Measurements from ENCODE around the gene BAZ1A.

Gene BAZ1A

GRCh38 chr14:34792598-34792997 is 82.6 kb downstream of the BAZ1A start:
- FAIRE-seq (no peak), DNase-seq (ENCODE audit: insufficient read length, low spot score) (no peak)
- TF ChIP-seq POLR2A (IDR thresholded peaks at IDR 0.05; ENCODE audit: low read depth, low read length), result no peak

GRCh38 chr14:34785223-34786006 is 89.7 kb downstream of the BAZ1A start:
- no peak for TF ChIP-seq POLR2A (IDR thresholded peaks at IDR 0.05; ENCODE audit: low read depth, low read length)
- no peak for FAIRE-seq

GRCh38 chr14:34782031-34782430 is 93.1 kb downstream of the BAZ1A start:
- TF ChIP-seq POLR2A (IDR thresholded peaks at IDR 0.05; ENCODE audit: low read depth, low read length), result no peak

More at GRCh38 chr14:34785223-34786006, 89.7 kb downstream of the BAZ1A start:
- DNase-seq (ENCODE audit: insufficient read length, low spot score), result no peak

GRCh38 chr14:34781242-34781641 is 93.9 kb downstream of the BAZ1A start:
- peak; percentile 92 for FAIRE-seq
- TF ChIP-seq POLR2A (IDR thresholded peaks at IDR 0.05; ENCODE audit: low read depth, low read length), result no peak
- peak; percentile 27 for DNase-seq (ENCODE audit: insufficient read length, low spot score)

More at GRCh38 chr14:34782031-34782430, 93.1 kb downstream of the BAZ1A start:
- peak; percentile 52 for FAIRE-seq
- DNase-seq (ENCODE audit: insufficient read length, low spot score), result no peak

- no peak for TF ChIP-seq POLR2A (IDR thresholded peaks at IDR 0.05; ENCODE audit: low read depth, low read length)
- DNase-seq (ENCODE audit: insufficient read length, low spot score), result no peak
- FAIRE-seq, result no peak
These were observed 94.5 kb downstream of the BAZ1A start for GRCh38 chr14:34780646-34781045.

GRCh38 chr14:34778744-34779143 is 96.4 kb downstream of the BAZ1A start:
- no peak for FAIRE-seq

GRCh38 chr14:34776611-34777010 is 98.5 kb downstream of the BAZ1A start:
- TF ChIP-seq POLR2A (IDR thresholded peaks at IDR 0.05; ENCODE audit: low read depth, low read length), result no peak
- FAIRE-seq (no peak), DNase-seq (ENCODE audit: insufficient read length, low spot score) (no peak)

More at GRCh38 chr14:34778744-34779143, 96.4 kb downstream of the BAZ1A start:
- no peak for DNase-seq (ENCODE audit: insufficient read length, low spot score)
- TF ChIP-seq POLR2A (IDR thresholded peaks at IDR 0.05; ENCODE audit: low read depth, low read length), result no peak

- FAIRE-seq, result no peak
- TF ChIP-seq POLR2A (IDR thresholded peaks at IDR 0.05; ENCODE audit: low read depth, low read length), result no peak
- no peak for DNase-seq (ENCODE audit: insufficient read length, low spot score)
These were observed 99.2 kb downstream of the BAZ1A start for GRCh38 chr14:34775922-34776321.

GRCh38 chr14:34775342-34775741 is 99.8 kb downstream of the BAZ1A start:
- DNase-seq (ENCODE audit: insufficient read length, low spot score) (no peak), FAIRE-seq (no peak)
- TF ChIP-seq POLR2A (IDR thresholded peaks at IDR 0.05; ENCODE audit: low read depth, low read length), result no peak

GRCh38 chr14:34770901-34771300 is 104.3 kb downstream of the BAZ1A start:
- FAIRE-seq (no peak), DNase-seq (ENCODE audit: insufficient read length, low spot score) (no peak)
- no peak for TF ChIP-seq POLR2A (IDR thresholded peaks at IDR 0.05; ENCODE audit: low read depth, low read length)

- DNase-seq (ENCODE audit: insufficient read length, low spot score) (no peak), FAIRE-seq (no peak)
- TF ChIP-seq POLR2A (IDR thresholded peaks at IDR 0.05; ENCODE audit: low read depth, low read length), result no peak
These were observed 108.6 kb downstream of the BAZ1A start for GRCh38 chr14:34766606-34767005.

GRCh38 chr14:34766060-34766459 is 109.1 kb downstream of the BAZ1A start:
- FAIRE-seq, result no peak

GRCh38 chr14:34755215-34755614 is 119.9 kb downstream of the BAZ1A start:
- DNase-seq (ENCODE audit: insufficient read length, low spot score), result no peak
- no peak for FAIRE-seq
- no peak for TF ChIP-seq POLR2A (IDR thresholded peaks at IDR 0.05; ENCODE audit: low read depth, low read length)

More at GRCh38 chr14:34766060-34766459, 109.1 kb downstream of the BAZ1A start:
- no peak for TF ChIP-seq POLR2A (IDR thresholded peaks at IDR 0.05; ENCODE audit: low read depth, low read length)
- DNase-seq (ENCODE audit: insufficient read length, low spot score), result no peak

GRCh38 chr14:34754687-34755086 is 120.5 kb downstream of the BAZ1A start:
- no peak for FAIRE-seq
- no peak for DNase-seq (ENCODE audit: insufficient read length, low spot score)
- TF ChIP-seq POLR2A (IDR thresholded peaks at IDR 0.05; ENCODE audit: low read depth, low read length), result no peak

- no peak for TF ChIP-seq POLR2A (IDR thresholded peaks at IDR 0.05; ENCODE audit: low read depth, low read length)
- peak; percentile 90 for FAIRE-seq
- DNase-seq (ENCODE audit: insufficient read length, low spot score), result peak; percentile 16
These were observed 124.5 kb downstream of the BAZ1A start for GRCh38 chr14:34750670-34751069.

Data from H54 (cell line).